AG09319 (cell line): ENCODE measurements around the gene PI4KA.
"Not testable (repeated sequence)": the region's sequence is repeated elsewhere in the genome, so short reads cannot be mapped to it uniquely, and the experiment has no call there.

Experiments used
- DNase-seq: peaks from one replicate; pipeline ENCODE4 v3.0.0-alpha.2; 2010; ENCODE audit warnings: low read depth; ENCODE audit errors: extremely low read depth
- TF ChIP-seq, protein P1 (sequence below): IDR thresholded peaks from 2 replicates; pipeline ENCODE4 v1.5.1; 2011; ENCODE audit warnings: low read depth, mild to moderate bottlenecking, inconsistent platforms, low read length, moderate library complexity

Gene PI4KA

DNA sequence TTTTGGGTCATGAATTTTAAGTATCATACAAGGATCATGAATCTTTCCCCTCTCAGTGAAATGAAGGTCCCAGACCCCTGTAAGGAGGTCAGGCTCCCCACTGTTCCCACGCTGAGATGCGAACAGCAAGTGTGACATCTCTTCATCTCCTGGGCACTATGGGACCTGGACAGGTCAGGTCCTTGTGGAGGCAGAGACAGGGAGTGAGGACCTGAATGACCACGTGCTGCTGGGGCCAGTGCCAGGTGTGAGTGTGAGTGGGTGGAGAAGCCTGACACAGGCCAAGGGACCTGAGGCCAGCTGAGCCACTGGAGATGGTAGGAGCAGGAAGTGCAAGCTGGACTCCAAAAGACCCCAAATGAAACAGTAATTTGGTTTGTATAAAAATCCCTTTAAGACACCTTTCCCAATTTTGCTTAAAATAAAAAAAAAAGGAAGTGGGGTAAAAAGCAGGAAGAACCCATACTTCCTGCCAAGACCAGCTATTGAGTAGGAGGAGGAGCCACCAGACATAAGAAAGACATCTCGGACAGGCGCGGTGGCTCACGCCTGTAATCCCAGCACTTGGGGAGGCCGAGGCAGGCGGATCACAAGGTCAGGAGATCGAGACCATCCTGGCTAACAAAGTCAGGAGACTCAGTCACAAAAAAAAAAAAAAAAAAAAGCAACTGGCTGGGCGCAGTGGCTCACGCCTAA is 120.1 kb downstream of the PI4KA start:
- TF ChIP-seq, protein P1, sequence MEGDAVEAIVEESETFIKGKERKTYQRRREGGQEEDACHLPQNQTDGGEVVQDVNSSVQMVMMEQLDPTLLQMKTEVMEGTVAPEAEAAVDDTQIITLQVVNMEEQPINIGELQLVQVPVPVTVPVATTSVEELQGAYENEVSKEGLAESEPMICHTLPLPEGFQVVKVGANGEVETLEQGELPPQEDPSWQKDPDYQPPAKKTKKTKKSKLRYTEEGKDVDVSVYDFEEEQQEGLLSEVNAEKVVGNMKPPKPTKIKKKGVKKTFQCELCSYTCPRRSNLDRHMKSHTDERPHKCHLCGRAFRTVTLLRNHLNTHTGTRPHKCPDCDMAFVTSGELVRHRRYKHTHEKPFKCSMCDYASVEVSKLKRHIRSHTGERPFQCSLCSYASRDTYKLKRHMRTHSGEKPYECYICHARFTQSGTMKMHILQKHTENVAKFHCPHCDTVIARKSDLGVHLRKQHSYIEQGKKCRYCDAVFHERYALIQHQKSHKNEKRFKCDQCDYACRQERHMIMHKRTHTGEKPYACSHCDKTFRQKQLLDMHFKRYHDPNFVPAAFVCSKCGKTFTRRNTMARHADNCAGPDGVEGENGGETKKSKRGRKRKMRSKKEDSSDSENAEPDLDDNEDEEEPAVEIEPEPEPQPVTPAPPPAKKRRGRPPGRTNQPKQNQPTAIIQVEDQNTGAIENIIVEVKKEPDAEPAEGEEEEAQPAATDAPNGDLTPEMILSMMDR: no peak
- no peak for DNase-seq

DNA sequence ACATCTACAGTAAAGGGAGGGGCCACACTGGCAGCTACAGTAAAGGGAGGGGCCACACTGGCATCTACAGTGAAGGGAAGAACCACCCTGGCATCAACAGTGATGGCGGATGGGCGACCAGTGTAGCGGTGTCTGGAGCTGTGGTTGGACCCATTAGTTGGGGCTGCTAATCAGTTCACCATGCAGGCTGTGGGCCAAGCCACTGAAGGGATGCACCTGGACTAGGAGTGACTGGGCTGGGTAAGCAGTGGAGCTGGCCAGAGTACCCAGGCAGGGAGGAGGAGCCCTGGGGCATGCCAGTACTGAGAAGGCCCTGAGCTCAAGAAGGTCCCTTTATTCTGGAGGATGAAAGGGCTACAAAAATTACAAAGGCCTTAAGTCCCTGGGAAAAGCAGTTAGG is 121.7 kb downstream of the PI4KA start:
- DNase-seq: not testable (repeated sequence)

DNA sequence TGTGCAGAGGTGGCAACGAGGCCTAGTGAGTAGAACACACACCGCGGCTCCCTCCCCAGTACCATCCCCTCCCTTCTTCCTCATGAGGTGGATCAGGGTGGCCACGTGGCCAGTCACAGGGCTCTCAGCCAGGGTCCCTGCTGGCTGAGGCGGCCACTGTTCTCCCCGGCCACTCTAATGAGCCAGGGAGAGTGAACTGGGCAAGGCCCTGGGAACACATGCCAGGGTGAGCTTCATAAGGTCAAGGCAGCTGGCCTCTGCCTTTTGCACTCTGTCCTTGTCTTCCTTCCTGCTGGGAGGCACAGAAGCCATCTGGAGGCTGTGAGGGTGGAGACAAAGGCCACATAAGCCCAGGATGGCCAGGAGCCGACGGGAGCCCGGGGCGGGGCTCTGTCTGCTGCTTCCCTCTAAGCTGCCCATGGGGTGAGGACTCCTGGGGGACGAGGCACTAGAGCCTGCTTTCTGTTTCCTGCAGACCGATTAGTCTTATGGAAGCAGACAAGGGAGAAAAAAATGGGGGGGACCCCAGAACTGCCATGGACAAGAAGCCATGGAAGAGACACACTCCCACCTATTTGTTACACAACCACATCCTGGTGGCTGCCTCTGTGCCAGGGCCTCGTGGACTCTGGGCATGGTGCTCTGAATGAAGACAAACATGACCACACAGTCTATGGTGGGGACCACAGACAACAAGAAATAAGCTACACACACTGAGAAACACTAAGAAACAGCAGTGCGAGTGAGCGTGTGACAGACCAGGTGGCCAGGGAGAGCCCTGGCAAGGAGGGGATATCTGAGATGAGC is 123.1 kb downstream of the PI4KA start:
- not testable (repeated sequence) for DNase-seq

DNA sequence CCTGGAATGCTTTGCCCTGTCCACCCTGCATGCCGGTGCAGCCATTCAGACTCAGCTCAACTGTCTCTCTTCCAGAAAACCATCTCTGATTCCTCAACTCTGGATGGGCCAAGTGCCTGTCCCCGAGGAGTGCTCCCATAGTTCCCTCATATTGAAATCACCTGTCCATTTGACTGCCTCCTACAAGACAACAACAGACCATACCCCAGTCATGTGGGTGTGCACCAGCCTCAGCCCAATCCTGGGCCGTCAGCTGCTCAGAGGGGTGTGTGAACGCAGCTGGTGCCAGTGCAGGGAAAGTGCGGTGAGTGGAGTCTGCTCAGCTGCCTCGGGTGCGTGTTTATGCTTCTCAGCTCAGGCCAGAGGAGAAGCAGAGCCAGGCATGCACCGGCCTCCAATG is 126.2 kb downstream of the PI4KA start:
- DNase-seq: not testable (repeated sequence)

DNA sequence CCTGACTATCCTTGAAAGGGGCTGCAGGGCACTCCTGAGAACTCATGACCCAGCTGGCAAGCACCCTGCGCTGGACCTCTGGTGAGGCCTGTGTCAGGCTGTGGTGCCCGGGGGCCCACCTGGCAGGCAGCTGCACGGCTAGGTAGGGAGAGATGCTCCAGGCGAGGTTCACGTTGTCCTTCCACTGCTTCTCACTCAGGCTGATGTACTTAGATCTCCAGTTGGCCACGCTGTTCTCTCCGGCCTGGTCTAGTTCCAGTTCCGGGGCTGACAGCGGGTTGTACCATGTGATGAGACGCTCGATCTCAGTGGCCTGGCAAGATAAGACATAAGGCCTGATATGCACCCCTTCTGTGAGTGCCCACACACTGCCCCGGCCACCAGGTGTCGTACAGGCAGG is 129.4 kb downstream of the PI4KA start:
- TF ChIP-seq, protein P1: no peak

DNA sequence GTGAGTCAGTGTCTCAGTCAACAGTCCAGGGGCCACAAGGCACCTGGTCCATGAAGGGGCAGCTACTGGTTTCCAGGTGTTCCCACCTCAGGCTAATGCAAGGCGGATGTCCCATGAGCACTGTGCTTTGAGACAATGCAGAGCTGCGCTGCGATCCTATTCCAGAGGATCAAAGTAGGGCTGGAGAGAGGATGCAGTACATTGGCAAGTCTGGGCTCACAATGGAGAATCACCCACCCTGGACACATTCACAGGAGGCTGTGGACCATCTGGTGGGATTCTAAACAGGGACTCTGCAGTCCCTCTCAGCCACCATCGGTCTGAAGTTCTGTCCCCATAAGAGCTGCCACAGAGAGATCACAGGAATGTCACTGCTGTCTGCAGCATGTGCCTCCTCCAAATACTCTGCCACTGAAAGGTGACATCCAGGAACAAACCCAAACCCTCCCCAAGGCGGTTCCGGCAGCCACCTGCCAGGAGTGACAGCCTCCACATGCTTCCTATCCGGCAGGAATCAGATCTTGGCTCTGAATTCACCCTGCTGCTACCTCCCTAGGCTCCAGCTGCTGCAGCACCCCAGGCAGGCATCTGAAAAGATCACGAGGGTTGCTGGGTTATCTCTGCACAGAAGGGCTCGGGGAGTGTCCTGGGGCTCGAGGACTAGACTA is 130.0 kb downstream of the PI4KA start:
- no peak for DNase-seq
- TF ChIP-seq, protein P1: no peak

More for the DNA sequence above, 129.4 kb downstream of the PI4KA start:
- no peak for DNase-seq

DNA sequence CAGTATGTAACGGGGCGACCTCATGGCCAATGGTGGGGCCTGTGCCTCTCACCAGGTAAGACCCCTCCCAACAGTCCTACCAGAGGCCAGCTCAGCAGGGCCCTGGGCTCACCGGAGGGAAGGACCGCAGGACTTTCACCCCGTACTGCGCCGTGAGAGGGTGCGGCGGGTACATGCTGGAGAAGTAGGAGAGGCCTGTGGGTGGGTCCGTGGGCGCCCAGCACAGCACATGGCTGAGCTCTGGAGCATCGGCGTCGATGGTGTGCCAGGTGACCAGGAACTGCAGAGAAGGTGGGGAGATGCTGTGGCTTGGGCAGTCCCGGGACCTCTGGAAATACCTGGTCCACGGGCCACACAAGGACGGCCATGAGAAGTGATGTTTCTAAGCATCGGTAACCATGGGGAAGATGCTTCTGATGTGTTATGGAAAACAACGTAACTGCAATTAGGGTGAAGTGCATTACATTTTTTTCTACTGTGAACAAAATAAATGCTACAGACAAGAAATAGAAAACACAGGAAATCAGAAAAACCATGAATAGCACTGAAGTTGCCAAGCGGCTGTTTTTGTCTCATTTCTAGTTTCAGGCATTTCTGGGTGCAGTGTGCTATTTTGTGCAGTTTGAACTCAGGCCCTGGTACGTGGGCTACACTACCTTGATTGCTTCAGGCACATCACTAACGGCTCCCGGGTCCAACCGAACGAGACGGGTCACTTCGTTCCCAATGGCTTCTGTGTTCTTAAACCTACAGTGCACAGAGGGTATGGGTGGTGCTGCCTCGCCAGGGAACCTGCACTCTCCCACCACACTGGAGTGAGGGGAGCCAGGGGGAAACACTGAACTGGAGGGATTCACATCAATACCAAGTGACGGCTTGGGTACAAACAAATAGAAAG is 131.2 kb downstream of the PI4KA start:
- no peak for DNase-seq
- TF ChIP-seq, protein P1: no peak

DNA sequence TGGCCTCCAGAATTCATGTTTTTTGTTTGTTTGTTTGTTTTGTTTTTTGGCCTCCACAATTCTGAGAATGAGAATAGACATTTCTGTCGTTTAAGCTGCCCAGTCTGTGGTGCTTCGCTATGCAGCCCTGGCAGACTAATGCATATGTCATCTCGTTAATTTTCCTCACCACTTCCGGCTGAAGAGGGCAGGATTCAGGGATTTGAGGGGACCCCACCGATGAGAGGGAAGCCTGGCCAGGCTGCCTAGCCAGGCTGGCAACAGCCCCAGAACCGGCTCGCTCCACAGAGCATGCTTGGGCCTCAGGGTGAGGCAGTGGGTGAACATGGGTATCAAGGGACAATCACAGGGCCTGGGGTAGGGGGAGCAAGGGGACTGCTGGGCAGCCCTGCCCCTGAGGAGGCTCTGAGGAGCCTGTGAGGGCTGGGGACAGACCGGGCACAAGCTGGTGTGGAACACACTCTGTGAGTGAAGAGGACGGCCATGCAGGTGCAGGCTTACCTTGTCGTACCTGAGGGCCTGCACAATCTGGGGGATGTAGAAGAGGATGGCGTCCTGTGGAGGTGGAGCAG is 132.5 kb downstream of the PI4KA start:
- TF ChIP-seq, protein P1: no peak
- no peak for DNase-seq
